OCI-LY3 (cell line): ENCODE measurements around the gene SERGEF.

ENCODE experiments used
- H2AFZ ChIP-seq: fragments of 200-600, 300-600 bp; shearing (Covaris generic); 2 replicates; pipeline ENCODE4 v1.6.0; 2014; ENCODE audit warnings: antibody characterized with exemption, low read depth, low read length
- H3K27ac ChIP-seq: fragments of 200-600, 300-600 bp; sonication (generic); 2 replicates; pipeline ENCODE4 v1.5.1; 2014; ENCODE audit warnings: mild to moderate bottlenecking, low read length, moderate library complexity, mixed read lengths
- H3K27me3 ChIP-seq: fragments of 200-600, 300-600 bp; sonication (generic); 2 replicates; pipeline ENCODE4 v1.6.1; 2014; ENCODE audit warnings: low read depth, low read length, mixed read lengths
- H3K36me3 ChIP-seq: fragments of 200-600, 300-600 bp; sonication (generic); replicated peaks from 2 replicates; pipeline ENCODE3; 2014; ENCODE audit warnings: low read depth, low read length, mixed read lengths
- H3K4me1 ChIP-seq: fragments of 300-600, 200-600 bp; sonication (generic); 2 replicates; pipeline ENCODE4 v1.6.1; 2014; ENCODE audit warnings: low read length, mixed read lengths
- H3K4me2 ChIP-seq: fragments of 200-600, 300-600 bp; sonication (generic); 2 replicates; pipeline ENCODE4 v1.6.1; 2014; ENCODE audit warnings: low read length, mixed read lengths
- H3K4me3 ChIP-seq: fragments of 300-600, 200-600 bp; sonication (generic); 2 replicates; pipeline ENCODE4 v1.5.1; 2014; ENCODE audit warnings: antibody characterized with exemption, mild to moderate bottlenecking, low read length, moderate library complexity
- H3K79me2 ChIP-seq: fragments of 300-600, 200-600 bp; shearing (Covaris generic); 2 replicates; pipeline ENCODE4 v1.6.1; 2014; ENCODE audit warnings: mild to moderate bottlenecking, low read length, mixed read lengths
- H3K9ac ChIP-seq: fragments of 300-600, 200-600 bp; shearing (Covaris generic); 2 replicates; pipeline ENCODE4 v1.6.0; 2014; ENCODE audit warnings: mild to moderate bottlenecking, low read length, moderate library complexity
- H3K9me3 ChIP-seq: fragments of 200-600, 300-600 bp; shearing (Covaris generic); 2 replicates; pipeline ENCODE4 v1.6.1; 2014; ENCODE audit warnings: low read length, mixed read lengths; ENCODE audit not compliant: insufficient read depth
- H4K20me1 ChIP-seq: fragments of 200-600, 300-600 bp; sonication (generic); 2 replicates; pipeline ENCODE4 v1.6.1; 2016; ENCODE audit warnings: low read length, mixed read lengths; ENCODE audit not compliant: insufficient read depth
- CTCF ChIP-seq: fragments of 200-600, 300-600 bp; sonication (generic); IDR thresholded peaks from 2 replicates; pipeline ENCODE4 v1.5.1; 2014; ENCODE audit warnings: antibody characterized with exemption, low read length, low read depth
- EZH2phosphoT487 ChIP-seq: fragments of 200-600 bp; shearing (Covaris generic); IDR thresholded peaks from 2 replicates; pipeline ENCODE4 v1.6.1; 2018; ENCODE audit warnings: antibody characterized with exemption, mixed run types, low read depth

The SERGEF gene

GRCh38 chr11:17777086-17777737 lies 235.6 kb downstream of the SERGEF start:
- Histone ChIP-seq H3K4me1 (no peaks in the 10 kb centered on the region), H2AFZ (no peak overlapping the region), H3K9ac (no peak overlapping the region), H3K36me3 (no peaks in the 10 kb centered on the region), H3K9me3 (no peaks in the 10 kb centered on the region), H3K79me2 (no peaks in the 10 kb centered on the region), H3K4me3 (no peak overlapping the region), H3K27me3 (no peaks in the 10 kb centered on the region), H4K20me1 (no peaks in the 10 kb centered on the region), H3K4me2 (no peak overlapping the region), H3K27ac (no peak overlapping the region)
- TF ChIP-seq CTCF, result no peak
- TF ChIP-seq EZH2phosphoT487, result no peak

- no peak overlapping the region for H3K4me3 ChIP-seq
- H3K9me3 ChIP-seq, result no peaks in the 10 kb centered on the region
- no peaks in the 10 kb centered on the region for H3K79me2 ChIP-seq
- no peak overlapping the region for H2AFZ ChIP-seq
- H3K27ac ChIP-seq, result no peak overlapping the region
- H3K36me3 ChIP-seq, result no peaks in the 10 kb centered on the region
- no peak overlapping the region for H3K4me2 ChIP-seq
- no peak for TF ChIP-seq EZH2phosphoT487
- TF ChIP-seq CTCF, result no peak
- no peaks in the 10 kb centered on the region for H3K4me1 ChIP-seq
- no peaks in the 10 kb centered on the region for H3K27me3 ChIP-seq
- no peak overlapping the region for H3K9ac ChIP-seq
- H4K20me1 ChIP-seq, result no peaks in the 10 kb centered on the region
These were observed 236.5 kb downstream of the SERGEF start for GRCh38 chr11:17776212-17776875.

- Histone ChIP-seq H3K27ac (no peak overlapping the region), H2AFZ (no peak overlapping the region), H3K4me1 (no peaks in the 10 kb centered on the region), H3K79me2 (no peaks in the 10 kb centered on the region), H3K9me3 (no peaks in the 10 kb centered on the region), H3K27me3 (no peaks in the 10 kb centered on the region), H3K9ac (no peak overlapping the region), H3K4me3 (no peak overlapping the region), H3K4me2 (no peak overlapping the region), H3K36me3 (no peaks in the 10 kb centered on the region), H4K20me1 (no peaks in the 10 kb centered on the region)
- TF ChIP-seq EZH2phosphoT487 (no peak), CTCF (no peak)
These were observed 237.2 kb downstream of the SERGEF start for GRCh38 chr11:17775507-17776211.

- H3K27ac ChIP-seq, result no peak overlapping the region
- no peak overlapping the region for H3K9ac ChIP-seq
- no peak overlapping the region for H3K4me3 ChIP-seq
- H3K79me2 ChIP-seq, result no peaks in the 10 kb centered on the region
- no peaks in the 10 kb centered on the region for H3K9me3 ChIP-seq
- 0 out of 2 replicates have a peak, but pooled peaks cover under 1% of the 10 kb centered on the region for H3K4me1 ChIP-seq
- no peaks in the 10 kb centered on the region for H4K20me1 ChIP-seq
- H2AFZ ChIP-seq, result no peak overlapping the region
- no peaks in the 10 kb centered on the region for H3K36me3 ChIP-seq
- no peaks in the 10 kb centered on the region for H3K27me3 ChIP-seq
- TF ChIP-seq CTCF (no peak), EZH2phosphoT487 (no peak)
- no peak overlapping the region for H3K4me2 ChIP-seq
These were observed 237.9 kb downstream of the SERGEF start for GRCh38 chr11:17775035-17775348.
